Colonic mucosa (tissue), 4 donors: ENCODE measurements around the gene IRF8. TPM values are rescaled to one million over a fixed set of nuclear protein-coding genes. Genes with fewer than 3 reads are reported as not detected.

Experiments
- DNase-seq: peaks from one replicate; pipeline ENCODE4 v3.0.0-alpha.2; 2020
- H3K27ac ChIP-seq: fragments of 200-600 bp; one replicate; pipeline ENCODE4 v1.8.0; 2021
- H3K27me3 ChIP-seq: fragments of 200-600 bp; one replicate; pipeline ENCODE4 v1.8.0; 2021
- H3K36me3 ChIP-seq: fragments of 200-600 bp; one replicate; pipeline ENCODE4 v1.8.0; 2021
- H3K4me1 ChIP-seq: fragments of 200-600 bp; one replicate; pipeline ENCODE4 v1.8.0; 2021; ENCODE audit warnings: mild to moderate bottlenecking
- H3K4me3 ChIP-seq: fragments of 200-600 bp; one replicate; pipeline ENCODE4 v1.8.0; 2021
- H3K9ac ChIP-seq, 2 donors: one replicate each; pipeline ENCODE4 v1.7.0; 2013; ENCODE audit warnings: control low read depth in 2 of 2, low read depth in 2 of 2, low read length in 2 of 2
- H3K9me3 ChIP-seq: fragments of 200-600 bp; one replicate; pipeline ENCODE4 v1.8.0; 2021
- CTCF ChIP-seq: fragments of 200-600 bp; IDR thresholded peaks from one replicate; pipeline ENCODE4 v1.8.0; 2022; ENCODE audit warnings: antibody characterized with exemption, mild to moderate bottlenecking
- intact Hi-C: fragments of 100-400 bp; cut with DNase I; formaldehyde crosslinking; loops from one replicate; pipeline ENCODE4 v1.14.1; 2022
- total RNA-seq, 2 donors: library from RNA; stranded (reverse); fragmentation: NEBNext Ultra II Directional in 1 of 2; extraction: Animal tissue kit (Norgen Biotek cat#: 25700) in 1 of 2; gene quantifications; one replicate each; pipeline ENCODE4 v1.2.1, GENCODE V29; 2021
- donor health status: healthy.
- donor health status: DM: no; HTN: no; CAD: no.
- donor health status: DM: no; HTN: no; CAD: no.

The IRF8 gene
- total RNA-seq, 2 donors from 2014 or later = 25.1 to 52.5 TPM

GRCh38 chr16:85909932-85910853 is 11.2 kb downstream of the IRF8 start:
- DNase-seq = no peak
- Histone ChIP-seq H3K27me3 (no peaks in the 10 kb centered on the region), H3K36me3 (no peaks in the 10 kb centered on the region), H3K9me3 (no peaks in the 10 kb centered on the region), H3K4me1 (no peaks in the 10 kb centered on the region), H3K4me3 (no peak overlapping the region), H3K9ac (no peak overlapping the region), H3K27ac (no peak overlapping the region)
- TF ChIP-seq CTCF = no peak
- intact Hi-C loops = no loop called here

- no peak overlapping the region for H3K27ac ChIP-seq
- TF ChIP-seq CTCF = no peak
Observed at GRCh38 chr16:85910854-85911247, 11.9 kb downstream of the IRF8 start.

GRCh38 chr16:85911251-85911930 is 12.4 kb downstream of the IRF8 start:
- Histone ChIP-seq H3K27me3 (no peaks in the 10 kb centered on the region), H3K4me1 (no peaks in the 10 kb centered on the region), H3K9me3 (no peaks in the 10 kb centered on the region), H3K9ac (no peak overlapping the region), H3K4me3 (no peak overlapping the region), H3K36me3 (no peaks in the 10 kb centered on the region), H3K27ac (no peak overlapping the region)
- no peak for TF ChIP-seq CTCF
- intact Hi-C loops = no loop called here
- no peak for DNase-seq

More at GRCh38 chr16:85910854-85911247, 11.9 kb downstream of the IRF8 start:
- DNase-seq = no peak
- Histone ChIP-seq H3K4me1 (no peaks in the 10 kb centered on the region), H3K36me3 (no peaks in the 10 kb centered on the region), H3K9ac (no peak overlapping the region), H3K9me3 (no peaks in the 10 kb centered on the region), H3K27me3 (no peaks in the 10 kb centered on the region), H3K4me3 (no peak overlapping the region)
- intact Hi-C loops = no loop called here

- Histone ChIP-seq H3K9me3 (no peaks in the 10 kb centered on the region), H3K9ac (no peak overlapping the region), H3K36me3 (no peaks in the 10 kb centered on the region), H3K27ac (no peak overlapping the region), H3K4me3 (no peak overlapping the region), H3K4me1 (no peaks in the 10 kb centered on the region), H3K27me3 (no peaks in the 10 kb centered on the region)
- no peak for TF ChIP-seq CTCF
- no peak for DNase-seq
- intact Hi-C loops = no loop called here
Observed at GRCh38 chr16:85912211-85912974, 13.4 kb downstream of the IRF8 start.

GRCh38 chr16:85913141-85913601 is 14.2 kb downstream of the IRF8 start:
- Histone ChIP-seq H3K9ac (no peak overlapping the region), H3K4me3 (no peak overlapping the region), H3K9me3 (no peaks in the 10 kb centered on the region), H3K4me1 (no peaks in the 10 kb centered on the region), H3K27me3 (no peaks in the 10 kb centered on the region), H3K36me3 (no peaks in the 10 kb centered on the region), H3K27ac (no peak overlapping the region)
- TF ChIP-seq CTCF = no peak
- no peak for DNase-seq
- intact Hi-C loops = no loop called here
